Thyroid gland (tissue), 4 donors: ENCODE results near the gene TOGARAM2.

ENCODE experiments used
- CTCF ChIP-seq, 6 experiments: fragments of 200-600 bp in 3 of 6; fragments of 450-650 bp in 3 of 6; sonication (generic) in 3 of 6; IDR thresholded peaks; one replicate each; pipeline ENCODE4 v1.5.1; 2016 to 2019; ENCODE audit warnings: antibody characterized with exemption in 6 of 6, mild to moderate bottlenecking in 2 of 6, inconsistent platforms in 1 of 6, moderate library complexity in 1 of 6
- POLR2A ChIP-seq, 2 donors: fragments of 450-650 bp; IDR thresholded peaks; one replicate each; pipeline ENCODE4 v1.6.1; 2017; ENCODE audit warnings: antibody characterized with exemption in 2 of 2, mild to moderate bottlenecking in 2 of 2, moderate library complexity in 1 of 2

DNA sequence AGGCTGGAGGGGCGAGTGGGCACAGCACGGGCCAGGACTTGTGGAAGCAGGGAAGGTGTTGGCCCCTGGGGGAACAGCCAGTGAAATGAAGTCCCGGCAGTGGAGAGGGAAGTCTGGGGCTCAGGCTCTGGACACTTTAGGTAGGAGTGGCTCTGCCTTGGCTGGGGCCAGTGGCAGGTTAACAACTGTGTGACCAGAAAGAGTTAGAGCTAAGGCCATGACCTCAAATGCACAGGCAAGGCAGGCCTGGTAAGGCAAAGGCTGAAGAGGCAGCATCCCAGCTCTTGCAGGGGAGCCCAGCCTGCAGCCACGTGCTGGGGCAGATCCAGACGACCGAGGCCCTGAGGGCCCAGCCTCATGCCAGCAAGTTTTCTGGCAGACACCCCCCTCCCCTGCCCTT is 71.7 kb downstream of the TOGARAM2 start:
- TF ChIP-seq CTCF (IDR thresholded peaks at IDR 0.05) (no peak), POLR2A (IDR thresholded peaks at IDR 0.05) (no peak)
